Effector memory CD4-positive, alpha-beta T cell (primary cell): ENCODE data around the gene UTS2R.
A peak's percentile ranks its signal among the peaks of the same experiment; 100 is the strongest.

ENCODE experiments used
- DNase-seq, 3 donors: peaks; one replicate each; pipeline ENCODE4 v3.0.0-alpha.2; 2020
- H3K27ac ChIP-seq: 2 replicates; pipeline ENCODE4 v1.7.0; 2013; ENCODE audit warnings: mild to moderate bottlenecking, low read length, moderate library complexity; ENCODE audit not compliant: insufficient read depth, poor library complexity, severe bottlenecking
- H3K27me3 ChIP-seq: replicated peaks from 2 replicates; pipeline ENCODE4 v1.7.0; 2013; ENCODE audit warnings: mild to moderate bottlenecking, low read length; ENCODE audit not compliant: insufficient read depth, control insufficient read depth, poor library complexity, severe bottlenecking
- H3K36me3 ChIP-seq: 2 replicates; pipeline ENCODE4 v1.7.0; 2013; ENCODE audit warnings: mild to moderate bottlenecking, low read length, moderate library complexity; ENCODE audit not compliant: control insufficient read depth, insufficient read depth
- H3K4me1 ChIP-seq: 2 replicates; pipeline ENCODE4 v1.7.0; 2013; ENCODE audit warnings: low read length, mild to moderate bottlenecking; ENCODE audit not compliant: control insufficient read depth, insufficient read depth, poor library complexity, severe bottlenecking
- H3K4me3 ChIP-seq: 2 replicates; pipeline ENCODE4 v1.7.0; 2013; ENCODE audit warnings: low read length, low read depth, mild to moderate bottlenecking; ENCODE audit not compliant: insufficient read depth, poor library complexity, severe bottlenecking
- H3K9me3 ChIP-seq: 2 replicates; pipeline ENCODE4 v1.7.0; 2013; ENCODE audit warnings: mild to moderate bottlenecking, low read length, moderate library complexity; ENCODE audit not compliant: control insufficient read depth
- total RNA-seq, 3 donors: gene quantifications; one replicate each; lab custom pipeline; 2026; lab: John Stamatoyannopoulos, UW

The UTS2R gene
- 0 to 0.19 (median 0) reads per million in 3 donors for total RNA-seq

DNA sequence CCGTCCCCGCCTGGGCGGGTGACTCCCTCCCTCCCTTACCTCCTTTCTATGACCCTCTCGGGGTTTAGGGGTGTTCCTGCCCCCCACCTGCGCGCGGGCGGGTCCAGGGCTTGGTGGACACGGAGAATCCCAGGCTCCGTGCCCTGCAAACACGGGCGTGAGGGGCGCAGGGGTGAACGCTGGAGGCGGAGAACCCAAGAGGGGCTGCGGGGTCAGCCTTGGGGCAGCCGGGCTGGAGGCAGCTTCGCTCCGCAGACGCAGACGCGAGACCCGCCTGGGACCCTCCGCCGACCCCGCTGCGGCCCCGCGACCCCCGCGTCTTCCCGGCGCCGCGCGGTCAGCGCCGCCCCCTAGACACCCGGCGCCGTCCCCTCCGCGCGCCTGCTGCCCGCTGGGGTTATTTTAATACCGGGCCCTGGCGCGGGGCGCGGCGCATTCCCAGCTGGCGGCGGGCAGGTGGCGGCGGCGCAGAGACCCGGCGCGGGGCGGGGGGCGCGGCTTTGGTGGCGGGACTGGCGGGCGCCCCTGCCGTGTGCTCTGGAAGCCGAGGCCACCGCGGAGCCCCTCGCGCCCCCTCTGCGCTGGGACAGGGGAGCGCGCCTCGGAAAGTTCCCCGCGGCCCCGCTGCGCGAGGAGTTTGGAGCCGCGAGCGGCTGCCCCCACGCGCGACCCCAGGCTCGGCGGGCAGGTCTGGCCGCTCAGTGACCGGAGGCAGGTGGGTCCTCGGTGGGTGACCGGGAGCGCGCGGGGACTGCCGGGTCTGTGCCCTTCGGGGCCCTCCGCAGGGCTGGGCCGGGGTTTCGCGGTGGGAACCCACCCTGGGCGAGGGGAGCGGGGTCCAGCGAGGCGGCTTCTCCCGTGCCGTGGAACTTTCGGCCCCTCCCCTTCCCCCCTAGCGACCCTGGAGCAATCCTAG, at the start of gene UTS2R:
Gene UTS2R (plus strand): TSS at position 433 of the 916 bp plus-strand sequence. CDS start 2,560 bp downstream, outside the sequence.
- H3K36me3 ChIP-seq: no peaks in the 10 kb centered on the region
- H3K27ac ChIP-seq: no peak within 1 kb of the TSS
- no peak for DNase-seq
- H3K9me3 ChIP-seq: no peaks in the 10 kb centered on the region
- H3K27me3 ChIP-seq: peaks cover 30% of the 10 kb centered on the region
- peak within 1 kb of the TSS; percentile 51 for H3K4me3 ChIP-seq
- peaks cover 9% of the 10 kb centered on the region for H3K4me1 ChIP-seq

DNA sequence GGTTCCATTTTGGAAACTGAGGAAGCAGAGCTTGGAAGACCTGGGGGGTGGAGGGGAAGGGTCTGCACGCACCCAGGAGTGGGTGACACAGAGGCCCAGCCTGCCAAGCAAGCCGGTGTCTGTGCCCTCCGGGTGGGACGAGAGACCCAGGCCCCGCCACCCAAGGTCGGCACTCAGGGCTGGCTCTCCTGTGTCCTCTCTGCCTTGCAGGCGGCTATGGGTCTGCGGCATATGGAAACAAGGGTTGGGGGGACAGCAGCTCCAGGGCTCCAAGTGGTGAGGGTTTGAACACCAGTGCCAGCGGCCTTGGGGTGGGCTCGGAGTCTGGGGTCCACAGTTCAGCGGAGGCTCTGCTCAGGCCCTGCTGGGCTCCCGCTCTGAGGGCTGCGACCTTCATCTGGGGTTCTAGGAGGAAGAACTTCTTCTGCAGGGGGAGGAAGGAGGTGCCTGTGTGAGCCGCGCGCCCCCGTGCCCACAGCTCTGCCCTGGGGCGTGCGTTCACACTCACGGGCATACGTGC, 49.6 kb upstream of the UTS2R start:
- Histone ChIP-seq H3K36me3 (no peaks in the 10 kb centered on the region), H3K9me3 (no peaks in the 10 kb centered on the region), H3K27ac (no peak overlapping the region), H3K27me3 (no peaks in the 10 kb centered on the region), H3K4me1 (peaks cover 29% of the 10 kb centered on the region), H3K4me3 (no peak overlapping the region)
- no peak for DNase-seq

DNA sequence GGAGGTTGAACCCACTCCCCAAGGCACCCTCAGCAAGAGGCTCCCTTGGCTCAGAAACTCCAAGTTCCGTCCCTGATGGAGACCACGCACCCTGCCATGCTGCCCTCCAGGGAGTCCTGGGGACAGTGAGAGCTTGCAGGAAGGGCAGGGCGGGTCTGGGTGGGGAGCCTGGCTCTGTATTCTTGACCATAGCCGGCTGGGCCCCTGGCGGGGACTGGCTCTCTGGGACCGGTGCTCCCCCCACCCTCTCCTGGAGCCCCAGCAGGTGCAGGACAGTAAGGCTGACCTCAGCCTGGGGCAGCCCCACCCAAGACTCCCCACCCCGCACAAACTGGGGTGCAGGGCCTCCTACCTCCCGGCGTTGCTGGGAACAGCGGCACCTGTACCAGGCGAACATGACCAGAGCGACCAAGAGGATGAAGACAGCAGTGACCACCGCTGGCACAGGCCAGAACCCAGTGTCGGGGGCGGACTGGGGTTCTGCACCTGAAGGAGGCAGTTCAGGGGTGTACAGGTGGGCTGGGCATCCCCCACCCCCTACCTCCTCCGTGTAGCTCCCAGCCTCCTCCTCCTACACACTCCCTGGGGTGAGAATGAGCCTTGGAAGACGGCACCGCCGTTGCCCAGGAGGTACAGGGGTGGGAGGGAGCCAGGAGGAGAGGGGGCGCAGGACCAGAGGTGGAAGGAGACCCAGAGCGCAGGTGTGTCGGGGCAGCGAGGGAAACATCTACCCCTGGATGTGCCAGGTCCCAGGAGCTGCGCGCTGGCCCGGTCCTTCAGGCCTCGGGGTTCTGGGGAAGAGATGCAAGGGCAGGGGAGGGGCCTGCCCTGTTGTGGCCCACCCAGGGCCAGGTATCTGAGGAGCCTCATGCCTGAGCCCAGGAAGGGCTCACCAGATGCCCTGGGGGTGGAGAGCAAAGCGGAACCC, 48.8 kb upstream of the UTS2R start:
- H3K27me3 ChIP-seq: no peaks in the 10 kb centered on the region
- peaks cover 24% of the 10 kb centered on the region for H3K4me1 ChIP-seq
- no peak overlapping the region for H3K4me3 ChIP-seq
- H3K36me3 ChIP-seq: no peaks in the 10 kb centered on the region
- DNase-seq: no peak
- no peak overlapping the region for H3K27ac ChIP-seq
- no peaks in the 10 kb centered on the region for H3K9me3 ChIP-seq

DNA sequence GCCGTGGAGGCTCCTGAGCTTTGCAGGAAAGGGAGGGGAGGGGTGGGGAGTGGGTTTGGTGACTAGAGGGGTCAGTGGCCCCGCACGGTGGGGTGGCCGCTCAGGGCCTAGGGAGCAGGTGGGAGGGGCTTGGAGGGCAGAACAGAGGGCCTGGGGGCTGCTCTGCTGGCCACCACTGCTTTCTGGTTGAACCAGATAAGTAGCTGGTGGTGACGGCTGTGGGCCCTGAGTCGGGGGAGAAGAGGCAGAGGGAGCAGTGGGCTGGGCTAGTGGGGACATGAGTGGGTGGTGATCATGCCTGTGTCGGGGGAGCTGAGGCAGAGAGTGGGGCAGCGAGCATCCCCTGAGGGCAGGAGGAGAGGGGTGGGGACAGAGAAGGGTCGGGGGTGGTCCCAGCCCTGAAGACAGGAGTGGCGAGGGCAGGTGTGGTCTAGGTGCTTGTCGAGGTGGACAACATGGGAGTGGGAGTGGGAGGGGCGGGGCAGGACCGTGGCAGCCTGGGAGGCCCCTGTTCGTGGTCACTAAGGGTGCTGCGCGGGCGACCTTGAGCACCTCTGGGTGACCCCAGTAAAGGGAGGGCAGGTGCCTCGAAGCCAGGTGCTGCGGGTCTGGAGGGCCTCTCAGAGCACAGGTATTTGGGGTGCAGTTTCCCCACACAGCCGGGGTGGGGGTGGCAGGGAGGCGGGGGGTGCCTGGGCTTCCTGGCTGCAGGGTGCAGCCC, 47.9 kb upstream of the UTS2R start:
- Histone ChIP-seq H3K4me3 (no peak overlapping the region), H3K36me3 (no peaks in the 10 kb centered on the region), H3K27me3 (no peaks in the 10 kb centered on the region), H3K4me1 (peaks cover 21% of the 10 kb centered on the region), H3K27ac (no peak overlapping the region), H3K9me3 (no peaks in the 10 kb centered on the region)
- no peak for DNase-seq

DNA sequence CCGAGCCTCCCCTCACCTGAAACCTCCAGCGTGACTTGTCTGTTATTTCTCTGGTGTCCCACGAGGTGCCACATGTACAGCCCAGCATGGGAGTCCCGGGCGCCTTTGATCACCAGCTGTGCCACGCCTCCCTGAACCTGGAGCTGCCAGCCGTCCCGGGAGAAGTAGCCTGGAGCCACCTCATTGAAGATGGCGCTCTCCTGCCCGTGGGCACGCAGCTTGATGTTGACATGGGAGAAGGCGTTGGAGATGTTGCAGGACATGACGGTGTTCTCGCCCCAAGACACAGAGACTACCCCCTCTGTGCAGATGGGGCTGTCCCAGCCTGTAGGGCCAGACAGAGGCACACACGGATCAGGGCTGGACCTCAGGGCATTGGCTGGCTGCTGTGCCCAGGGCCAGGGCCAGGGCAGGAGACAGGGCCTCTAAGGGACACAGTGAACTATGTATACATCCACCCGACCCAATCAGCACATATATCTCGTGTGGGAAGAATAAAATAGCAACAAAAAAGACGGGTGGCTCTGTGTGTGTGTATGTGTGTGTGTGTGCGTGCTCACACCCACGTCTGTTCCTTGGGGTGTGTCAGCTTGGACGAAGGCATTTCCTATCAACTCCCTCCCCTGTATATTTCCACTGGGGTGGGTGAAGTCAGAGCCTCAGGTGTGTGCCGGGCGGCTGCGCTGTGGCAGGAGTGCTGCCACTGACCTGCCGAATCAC, 46.8 kb upstream of the UTS2R start:
- H3K4me1 ChIP-seq: peaks cover 21% of the 10 kb centered on the region
- H3K36me3 ChIP-seq: no peaks in the 10 kb centered on the region
- no peak for DNase-seq
- no peaks in the 10 kb centered on the region for H3K27me3 ChIP-seq
- no peaks in the 10 kb centered on the region for H3K9me3 ChIP-seq
- no peak overlapping the region for H3K4me3 ChIP-seq
- H3K27ac ChIP-seq: no peak overlapping the region

DNA sequence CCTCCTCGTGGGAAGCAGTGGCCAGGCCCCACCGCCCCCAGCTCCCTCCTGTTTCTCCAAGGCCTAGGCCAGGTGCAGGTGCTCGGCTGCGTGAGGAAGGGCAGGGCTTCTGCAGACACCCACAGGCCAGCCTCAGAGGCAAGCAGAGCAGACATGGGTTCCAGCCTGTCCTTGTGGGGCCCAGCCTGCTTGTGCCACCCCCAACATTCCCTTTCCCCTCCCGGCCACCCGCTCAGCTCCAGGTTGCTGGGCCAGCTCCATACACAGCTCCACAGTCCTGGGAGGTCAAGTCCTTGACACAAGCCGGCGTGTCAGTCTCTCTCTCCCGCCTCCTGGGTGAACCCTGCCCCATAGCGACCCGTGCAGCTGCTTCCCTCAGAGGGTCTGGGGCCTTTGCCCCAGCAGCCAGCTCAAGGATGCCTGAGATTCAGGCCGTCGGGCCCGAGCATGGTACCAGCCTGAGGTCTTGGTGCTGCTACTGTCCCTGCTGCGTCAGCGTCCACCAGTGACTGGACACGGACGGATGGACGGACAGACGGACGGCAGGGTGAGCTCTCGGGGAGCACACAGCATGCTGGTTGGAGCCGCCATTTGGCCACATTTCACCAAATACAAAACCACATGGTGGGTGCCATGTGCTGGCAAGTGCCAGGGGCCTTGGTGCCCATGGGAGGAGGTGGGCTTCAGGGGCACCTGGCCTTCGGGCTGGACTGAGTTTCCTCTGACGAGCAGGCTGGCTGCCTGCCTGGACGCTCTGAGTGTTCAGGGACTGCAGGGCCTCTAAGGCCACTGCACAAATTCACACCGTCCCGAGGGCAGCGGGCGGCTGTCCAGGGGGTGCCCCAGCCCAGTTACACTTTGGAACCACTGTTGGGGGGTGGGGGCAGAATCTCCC, 46.0 kb upstream of the UTS2R start:
- Histone ChIP-seq H3K4me3 (no peak overlapping the region), H3K4me1 (peaks cover 16% of the 10 kb centered on the region), H3K27me3 (no peaks in the 10 kb centered on the region), H3K27ac (no peak overlapping the region), H3K9me3 (no peaks in the 10 kb centered on the region), H3K36me3 (no peaks in the 10 kb centered on the region)
- no peak for DNase-seq

DNA sequence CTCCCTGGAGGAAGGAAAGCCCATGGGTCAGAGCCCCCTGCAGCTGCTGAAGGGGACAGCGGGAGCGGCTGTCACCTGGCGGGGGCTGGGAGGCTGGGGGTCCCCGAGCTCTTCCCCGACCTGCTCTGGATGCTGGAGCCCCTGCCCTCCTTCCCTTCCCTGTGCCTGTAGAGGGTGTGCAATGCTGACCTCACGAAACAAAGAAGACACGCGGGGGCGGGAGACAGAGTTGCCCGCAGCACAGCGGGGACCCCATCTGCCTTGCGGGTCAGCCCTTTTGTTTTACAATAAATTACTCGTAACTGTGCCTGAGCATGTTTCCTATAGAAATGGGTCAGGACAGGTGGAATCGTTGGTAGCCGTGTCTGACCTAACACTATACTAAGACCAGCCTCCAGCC, 44.3 kb upstream of the UTS2R start:
- no peak for DNase-seq
- H3K36me3 ChIP-seq: no peaks in the 10 kb centered on the region
- H3K9me3 ChIP-seq: no peaks in the 10 kb centered on the region
- no peak overlapping the region for H3K4me3 ChIP-seq
- H3K27ac ChIP-seq: no peak overlapping the region
- no peaks in the 10 kb centered on the region for H3K27me3 ChIP-seq
- H3K4me1 ChIP-seq: peaks cover 2% of the 10 kb centered on the region

DNA sequence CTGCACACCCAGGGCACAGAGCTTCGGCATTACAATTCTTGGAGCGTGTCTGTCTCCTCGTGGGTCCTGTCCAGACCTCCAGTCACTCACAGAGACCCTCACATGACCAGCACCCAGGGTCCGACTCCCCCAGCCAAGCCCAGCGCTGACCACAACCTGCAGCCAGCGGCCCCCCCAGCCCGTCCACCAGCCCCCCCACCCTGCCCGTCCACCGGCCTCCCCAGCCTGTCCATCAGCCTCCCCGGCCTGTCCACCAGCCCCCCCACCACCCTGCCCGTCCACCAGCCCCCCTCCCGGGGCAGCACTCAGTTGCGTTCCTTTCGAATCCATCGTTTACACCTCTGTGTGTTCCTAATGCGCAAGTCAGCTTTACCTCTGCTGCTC, 43.8 kb upstream of the UTS2R start:
- H3K36me3 ChIP-seq: no peaks in the 10 kb centered on the region
- H3K27ac ChIP-seq: no peak overlapping the region
- no peak for DNase-seq
- H3K4me3 ChIP-seq: no peak overlapping the region
- peaks cover 6% of the 10 kb centered on the region for H3K4me1 ChIP-seq
- no peaks in the 10 kb centered on the region for H3K9me3 ChIP-seq
- no peaks in the 10 kb centered on the region for H3K27me3 ChIP-seq
